B cell (primary cell): ENCODE measurements around the gene FRMD4A. TPM values are rescaled to one million over a fixed set of nuclear protein-coding genes. Genes with fewer than 3 reads are reported as not detected.

Source experiments
- ATAC-seq: fragments of 200-7000 bp; cut with Tn5 transposase; one replicate; pipeline ENCODE4 v1.10.0; 2021; ENCODE audit warnings: low read depth, mild to moderate bottlenecking, moderate number of reproducible peaks, moderate library complexity
- CTCF ChIA-PET: fragments of 350-600 bp; sonication (Branson Sonifier 250); formaldehyde crosslinking; loops from one replicate; lab custom pipeline; 2021; ENCODE audit warnings: antibody characterized with exemption, inconsistent platforms; lab: Charles Lee
- POLR2A ChIA-PET: fragments of 350-600 bp; sonication (Branson Sonifier 250); formaldehyde crosslinking; loops from one replicate; lab custom pipeline; 2021; ENCODE audit warnings: antibody characterized with exemption; lab: Charles Lee
- DNase-seq: peaks from one replicate; pipeline ENCODE4 v3.0.0; 2013
- H2AFZ ChIP-seq: 2 replicates; pipeline ENCODE4 v1.6.1; 2012; ENCODE audit warnings: mild to moderate bottlenecking, low read depth, low read length; ENCODE audit not compliant: insufficient read depth, poor library complexity, severe bottlenecking
- H3K27ac ChIP-seq, 2 donors: 1 replicate in 1 of 2; 2 replicates in 1 of 2; pipeline ENCODE4 v1.5.1; 2012 to 2013; ENCODE audit warnings: low read length in 2 of 2, mild to moderate bottlenecking in 2 of 2, moderate library complexity in 1 of 2
- H3K27me3 ChIP-seq, 4 experiments: fragments of 200-600 bp in 1 of 4; sonication (generic) in 1 of 4; replicated peaks in 1 of 4; 1 replicate in 2 of 4; 2 replicates in 2 of 4; pipeline versions ENCODE4 v1.6.1 to v1.7.0; 2013 to 2016; ENCODE audit warnings: low read length in 3 of 4, mild to moderate bottlenecking in 2 of 4, mixed read lengths in 1 of 4, moderate library complexity in 1 of 4; ENCODE audit not compliant: insufficient read depth in 4 of 4, control insufficient read depth in 3 of 4; ENCODE audit errors: control extremely low read depth in 1 of 4
- H3K36me3 ChIP-seq, 2 experiments: replicated peaks in 1 of 2; 1 replicate in 1 of 2; 2 replicates in 1 of 2; pipeline versions ENCODE4 v1.6.1 to v1.7.1; 2013; ENCODE audit warnings: low read length in 1 of 2; ENCODE audit not compliant: insufficient read depth in 2 of 2, control insufficient read depth in 1 of 2; ENCODE audit errors: control extremely low read depth in 1 of 2, extremely low read depth in 1 of 2
- H3K4me1 ChIP-seq, 2 donors: fragments of 200-600 bp in 1 of 2; sonication (generic) in 1 of 2; 1 replicate in 1 of 2; 2 replicates in 1 of 2; pipeline versions ENCODE4 v1.5.1 to v1.6.1; 2013 to 2017; ENCODE audit warnings: low read length in 2 of 2; ENCODE audit not compliant: control insufficient read depth in 2 of 2, insufficient read depth in 2 of 2
- H3K4me2 ChIP-seq: replicated peaks from 2 replicates; pipeline ENCODE3; 2012; ENCODE audit warnings: mild to moderate bottlenecking, low read depth, low read length; ENCODE audit not compliant: poor library complexity, severe bottlenecking
- H3K4me3 ChIP-seq, 5 experiments: fragments of 200-600 bp in 1 of 5; sonication (generic) in 1 of 5; 1 replicate in 3 of 5; 2 replicates in 2 of 5; pipeline versions ENCODE4 v1.5.1 to v1.7.0; 2011 to 2016; ENCODE audit warnings: low read length in 4 of 5, mild to moderate bottlenecking in 4 of 5, low read depth in 2 of 5, control low read depth in 1 of 5, moderate library complexity in 1 of 5; ENCODE audit not compliant: insufficient read depth in 1 of 5; ENCODE audit errors: control extremely low read depth in 1 of 5, extremely low read depth in 1 of 5
- H3K79me2 ChIP-seq: fragments of 200-600 bp; sonication (generic); one replicate; pipeline ENCODE4 v1.6.0; 2016; ENCODE audit warnings: low read length; ENCODE audit not compliant: control insufficient read depth, insufficient read depth
- H3K9ac ChIP-seq: fragments of 200-600 bp; sonication (generic); 2 replicates; pipeline ENCODE4 v1.6.1; 2017; ENCODE audit warnings: mild to moderate bottlenecking, low read length, moderate library complexity
- H3K9me3 ChIP-seq, 3 donors: one replicate each; pipeline versions ENCODE4 v1.6.1 to v1.7.1; 2013; ENCODE audit warnings: low read length in 2 of 3; ENCODE audit not compliant: control insufficient read depth in 2 of 3, insufficient read depth in 1 of 3; ENCODE audit errors: control extremely low read depth in 1 of 3
- H4K20me1 ChIP-seq: 2 replicates; pipeline ENCODE4 v1.6.0; 2012; ENCODE audit warnings: mild to moderate bottlenecking, low read length; ENCODE audit not compliant: insufficient read depth, control insufficient read depth, poor library complexity, severe bottlenecking
- H3K27ac Mint-ChIP-seq: one replicate; pipeline ENCODE4 v1.8.0; 2021; ENCODE audit warnings: mixed read lengths
- H3K27me3 Mint-ChIP-seq: one replicate; pipeline ENCODE4 v1.8.0; 2021; ENCODE audit warnings: mixed read lengths
- H3K4me1 Mint-ChIP-seq: one replicate; pipeline ENCODE4 v1.8.0; 2021; ENCODE audit warnings: mixed read lengths
- H3K4me3 Mint-ChIP-seq: one replicate; pipeline ENCODE4 v1.8.0; 2021; ENCODE audit warnings: mixed read lengths
- H3K9me3 Mint-ChIP-seq: one replicate; pipeline ENCODE4 v1.8.0; 2022; ENCODE audit warnings: mixed read lengths; ENCODE audit not compliant: insufficient read depth
- CTCF ChIP-seq: fragments of 200-600 bp; IDR thresholded peaks from one replicate; pipeline ENCODE4 v1.8.0; 2022; ENCODE audit warnings: antibody characterized with exemption, mild to moderate bottlenecking
- EZH2 ChIP-seq: IDR thresholded peaks from 2 replicates; pipeline ENCODE4 v1.6.1; 2012; ENCODE audit warnings: borderline replicate concordance, low read depth, mild to moderate bottlenecking, moderate library complexity, low read length; ENCODE audit not compliant: insufficient read depth, poor library complexity, severe bottlenecking
- WGBS: methylation state at CpG from one replicate; pipeline ENCODE4 v1.1.5; 2013; ENCODE audit warnings: missing lambda C conversion rate; ENCODE audit not compliant: insufficient coverage; 5-methylcytosine and 5-hydroxymethylcytosine counted together
- intact Hi-C: fragments of 100-400 bp; cut with micrococcal nuclease; formaldehyde crosslinking; loops from one replicate; pipeline ENCODE4 v1.10.0; 2022
- polyA plus RNA-seq: library from polyadenylated mRNA; depleted of rRNA; stranded (reverse); fragments of >200 nt; gene quantifications from 2 replicates; pipeline ENCODE4 v1.2.3, GENCODE V29; 2012
- total RNA-seq, 2 donors: library from RNA; stranded (reverse); fragments of 120-200 nt in 1 of 2; gene quantifications; 1 replicate in 1 of 2; 2 replicates in 1 of 2; pipeline versions ENCODE4 v1.2.3 to v1.2.4, GENCODE V29; 2013 to 2022

FRMD4A gene
- total and polyA plus RNA-seq, 2 donors (not counting 1 experiment from before 2014, with no cell fraction given): 0.76 to 3.4 TPM

- H3K4me2 ChIP-seq: no peak overlapping the region
- H3K27me3 Mint-ChIP-seq: peaks cover 30% of the 10 kb centered on the region
- no peak overlapping the region for H3K4me3 ChIP-seq
- no peak overlapping the region for H3K27ac ChIP-seq
- no peaks in the 10 kb centered on the region for H3K79me2 ChIP-seq
- TF ChIP-seq CTCF: no peak
- TF ChIP-seq EZH2: no peak
- H3K27ac Mint-ChIP-seq: no peak overlapping the region
- intact Hi-C loops: no loop called here
- no peaks in the 10 kb centered on the region for H3K4me1 ChIP-seq
- H3K4me1 Mint-ChIP-seq: peaks cover 2% of the 10 kb centered on the region
- WGBS: 100% methylated on average over 1 of the region's 1 CpG
- no peak for DNase-seq
- no peaks in the 10 kb centered on the region for H3K9me3 ChIP-seq
- no peaks in the 10 kb centered on the region for H3K36me3 ChIP-seq
- H3K9ac ChIP-seq: no peak overlapping the region
- CTCF ChIA-PET: no interaction called here
- POLR2A ChIA-PET: no interaction called here
- ATAC-seq: no peak
- H3K9me3 Mint-ChIP-seq: no peaks in the 10 kb centered on the region
- H3K4me3 Mint-ChIP-seq: no peak overlapping the region
- peaks cover 0 to 5% (median 2%) of the 10 kb centered on the region in 4 experiments for H3K27me3 ChIP-seq
- no peaks in the 10 kb centered on the region for H4K20me1 ChIP-seq
- no peak overlapping the region for H2AFZ ChIP-seq
Measured at GRCh38 chr10:14134275-14134674, 196.4 kb downstream of the FRMD4A start.

GRCh38 chr10:14131261-14131960 is 199.3 kb downstream of the FRMD4A start:
- H3K27me3 ChIP-seq: peaks cover 0 to 5% (median 2%) of the 10 kb centered on the region in 4 experiments
- H3K9ac ChIP-seq: no peak overlapping the region
- Mint-ChIP-seq H3K27ac (no peak overlapping the region), H3K4me3 (no peak overlapping the region), H3K27me3 (peaks cover 23% of the 10 kb centered on the region), H3K9me3 (no peaks in the 10 kb centered on the region), H3K4me1 (peaks cover 11% of the 10 kb centered on the region)
- H3K4me2 ChIP-seq: no peak overlapping the region
- H2AFZ ChIP-seq: no peak overlapping the region
- no peak overlapping the region for H3K27ac ChIP-seq
- H3K36me3 ChIP-seq: no peaks in the 10 kb centered on the region
- 90% methylated on average over 9 of the region's 14 CpGs for WGBS
- no peak for TF ChIP-seq CTCF
- POLR2A ChIA-PET: no interaction called here
- no peak for ATAC-seq
- H3K4me3 ChIP-seq: no peak overlapping the region
- intact Hi-C loops: no loop called here
- H4K20me1 ChIP-seq: no peaks in the 10 kb centered on the region
- no peaks in the 10 kb centered on the region for H3K9me3 ChIP-seq
- H3K4me1 ChIP-seq: peaks cover 5 to 7% of the 10 kb centered on the region in 2 donors
- CTCF ChIA-PET: no interaction called here
- DNase-seq: no peak
- H3K79me2 ChIP-seq: no peaks in the 10 kb centered on the region
